NCI-H1048 (cell line): ENCODE measurements around the gene FHL1.
"Not testable (repeated sequence)": the region's sequence is repeated elsewhere in the genome, so short reads cannot be mapped to it uniquely, and the experiment has no call there.

Experiments
- DNase-seq: peaks from one replicate; lab custom pipeline; 2025; lab: John Stamatoyannopoulos, UW

FHL1 gene

DNA sequence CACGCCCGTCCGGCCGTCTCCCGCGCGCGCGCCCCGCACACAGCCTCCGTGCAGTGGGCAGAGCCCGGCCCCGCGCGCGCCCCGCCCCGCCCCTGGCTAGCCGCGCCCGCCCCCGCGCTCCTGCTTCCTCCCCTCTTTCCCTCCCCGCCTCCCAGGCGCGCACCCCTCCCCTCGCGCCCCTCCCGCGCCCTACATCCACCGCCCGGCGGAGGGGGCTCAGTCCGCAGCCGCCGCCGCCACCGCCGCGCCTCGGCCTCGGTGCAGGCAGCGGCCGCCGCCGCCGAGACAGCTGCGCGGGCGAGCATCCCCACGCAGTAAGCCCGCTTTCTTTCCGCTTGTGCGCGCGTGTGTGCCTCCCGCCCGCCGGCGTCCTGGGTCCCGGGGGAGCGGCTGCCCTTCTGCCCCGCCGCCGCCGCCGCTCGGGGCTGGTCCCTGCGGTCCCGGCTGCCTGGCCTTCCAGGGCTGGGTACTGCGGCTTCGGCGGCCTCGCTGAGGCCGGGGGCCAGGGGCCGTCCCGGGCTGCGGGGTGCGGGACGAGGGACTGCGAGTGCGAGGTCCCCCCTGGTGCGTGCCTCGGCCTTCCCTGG lies at the start of gene FHL1:
Gene FHL1, plus strand, starts transcription at position 219 of the 587 bp plus-strand sequence.
- DNase-seq: peak; percentile 11

DNA sequence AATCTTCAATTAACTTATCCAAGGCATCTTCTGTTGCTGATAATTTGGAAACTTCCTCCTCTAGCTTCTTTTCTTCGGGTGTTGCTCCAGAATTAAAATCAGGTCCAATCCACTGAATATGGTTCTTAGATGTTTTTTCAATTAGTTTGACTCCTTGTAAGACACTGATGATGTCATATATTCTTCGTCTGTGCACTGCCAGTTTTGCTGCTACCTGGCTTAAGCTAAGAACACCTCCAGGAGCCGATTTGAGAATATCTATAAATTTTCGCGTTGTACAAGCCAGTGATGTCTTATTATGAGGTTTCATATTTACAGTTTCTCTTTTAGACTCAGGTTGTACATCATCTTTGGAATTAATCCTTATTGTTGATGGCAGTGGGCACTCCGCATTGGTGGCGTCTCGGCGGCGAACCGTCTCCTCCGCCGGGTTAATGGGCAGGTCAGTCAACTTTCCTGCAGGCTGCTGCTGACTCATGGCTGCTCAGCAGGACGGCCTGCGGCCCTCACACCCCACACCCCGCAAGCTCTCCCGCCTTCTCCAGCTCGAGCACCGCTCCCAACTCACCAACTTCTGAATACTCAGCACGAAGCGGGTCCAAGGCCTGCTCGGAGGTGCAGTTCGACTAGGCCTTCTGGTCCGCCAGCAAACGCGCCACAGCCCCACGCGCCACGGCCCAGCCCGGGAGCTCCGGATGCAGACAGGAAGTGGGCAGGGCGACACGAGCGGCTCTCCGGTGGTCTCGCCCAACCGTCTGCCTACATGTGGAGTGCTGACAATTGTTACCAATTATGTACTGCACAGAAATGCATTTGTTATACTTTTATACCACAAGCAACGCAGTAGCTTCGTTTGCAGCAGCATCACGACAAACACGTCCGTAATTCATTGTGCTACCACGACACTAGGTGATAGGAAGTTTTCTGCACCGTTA lies 49.2 kb upstream of the FHL1 start:
- DNase-seq: no peak

DNA sequence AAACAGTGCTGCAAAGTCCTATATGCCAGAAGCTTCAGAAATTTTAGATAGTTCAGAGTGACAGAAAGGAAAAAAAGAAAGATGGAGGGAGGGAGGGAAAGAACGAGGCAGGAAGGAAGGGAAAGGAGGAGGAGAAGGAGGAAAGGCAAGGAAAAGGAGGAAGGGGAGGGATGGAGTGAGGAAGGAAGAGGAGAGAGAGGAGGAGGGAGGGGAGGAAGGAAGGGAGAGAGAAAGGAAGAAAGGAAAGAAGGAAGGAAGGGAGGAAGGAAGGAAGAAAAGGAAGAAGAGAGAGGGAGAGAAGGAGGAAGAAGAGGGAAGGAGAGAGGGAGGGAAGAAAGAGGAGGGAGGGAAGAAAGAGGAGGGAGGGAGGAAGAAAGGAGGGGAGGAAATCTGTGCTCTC lies 42.4 kb upstream of the FHL1 start:
- no peak for DNase-seq

DNA sequence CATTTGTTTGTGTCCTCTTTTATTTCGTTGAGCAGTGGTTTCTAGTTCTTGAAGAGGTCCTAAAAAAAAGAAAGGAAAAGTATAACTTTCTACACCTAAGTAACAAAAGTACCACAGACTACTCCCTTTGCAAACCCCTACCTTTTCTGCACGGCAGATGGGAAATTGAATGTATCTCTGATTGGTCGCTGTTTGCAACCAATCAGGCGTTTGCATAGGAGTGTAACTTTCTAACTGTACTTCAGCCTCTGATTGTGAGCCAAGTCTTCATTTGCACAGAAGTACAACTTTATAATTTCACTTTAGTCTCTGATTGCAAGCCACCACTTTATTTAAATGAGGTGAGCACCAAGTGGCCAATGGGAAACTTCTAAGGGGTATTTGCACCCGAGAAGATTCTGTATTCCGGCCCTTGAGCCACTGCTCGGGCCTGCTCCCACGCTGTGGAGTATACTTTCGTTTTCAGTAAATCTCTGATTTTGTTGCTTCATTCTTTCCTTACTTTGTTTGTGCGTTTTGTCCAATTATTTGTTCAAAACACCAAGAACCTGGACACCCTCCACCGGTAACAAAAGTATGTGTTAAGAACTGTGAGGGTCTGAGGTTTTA lies 40.3 kb upstream of the FHL1 start:
- DNase-seq: no peak

DNA sequence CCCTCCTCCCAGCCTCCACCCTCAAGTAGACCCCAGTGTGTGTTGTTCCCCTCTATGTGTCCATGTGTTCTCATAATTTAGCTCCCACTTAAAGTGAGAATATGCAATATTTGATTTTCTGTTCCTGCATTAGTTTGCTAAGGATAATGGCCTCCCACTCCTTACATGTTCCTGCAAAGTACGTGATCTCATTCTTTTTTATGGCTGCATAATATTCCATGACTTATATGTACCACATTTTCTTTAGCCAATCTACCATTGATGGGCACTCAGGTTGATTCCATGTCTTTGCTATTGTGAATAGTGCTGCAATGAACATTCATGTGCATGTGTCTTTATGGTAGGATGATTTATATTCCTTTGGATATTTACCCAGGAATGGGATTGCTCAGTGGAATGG lies 38.4 kb upstream of the FHL1 start:
- DNase-seq: not testable (repeated sequence)

DNA sequence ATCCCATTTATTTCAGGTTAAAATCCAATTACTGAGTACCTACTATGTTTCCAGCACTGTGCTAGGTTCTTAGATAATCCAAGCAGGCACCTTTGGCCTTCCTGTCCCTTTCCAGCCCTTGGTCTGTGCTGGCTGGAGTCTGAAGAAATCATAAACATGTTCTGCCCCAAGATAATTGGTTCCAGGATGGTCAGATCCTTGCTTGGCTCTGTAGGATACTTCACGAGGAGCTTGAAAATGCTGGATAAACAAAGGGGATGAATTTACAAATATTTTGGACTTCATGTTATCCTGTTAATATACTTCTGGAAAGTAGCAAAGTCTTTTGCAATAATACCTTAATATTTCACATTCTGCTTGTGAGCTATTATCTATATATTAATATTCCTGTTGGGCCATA lies 35.0 kb upstream of the FHL1 start:
- no peak for DNase-seq

DNA sequence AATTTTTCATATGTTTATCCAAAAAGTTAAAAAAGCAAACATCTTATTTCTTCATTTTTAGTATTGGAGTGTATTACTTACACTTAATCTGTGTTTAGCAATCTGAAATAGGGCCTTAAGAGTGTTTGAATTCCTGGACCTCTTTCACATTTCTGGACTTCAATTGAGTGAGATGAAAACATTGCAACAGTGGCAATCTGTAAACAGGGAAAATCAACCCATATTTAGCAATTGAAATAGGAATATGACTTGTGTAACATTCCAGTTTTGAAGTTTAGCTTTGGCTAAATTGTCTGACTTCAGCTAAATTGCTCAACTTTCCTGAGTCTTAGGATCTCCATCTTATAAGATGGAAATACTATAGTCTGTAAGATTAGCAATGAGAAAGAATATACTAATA lies 34.6 kb upstream of the FHL1 start:
- DNase-seq: no peak

DNA sequence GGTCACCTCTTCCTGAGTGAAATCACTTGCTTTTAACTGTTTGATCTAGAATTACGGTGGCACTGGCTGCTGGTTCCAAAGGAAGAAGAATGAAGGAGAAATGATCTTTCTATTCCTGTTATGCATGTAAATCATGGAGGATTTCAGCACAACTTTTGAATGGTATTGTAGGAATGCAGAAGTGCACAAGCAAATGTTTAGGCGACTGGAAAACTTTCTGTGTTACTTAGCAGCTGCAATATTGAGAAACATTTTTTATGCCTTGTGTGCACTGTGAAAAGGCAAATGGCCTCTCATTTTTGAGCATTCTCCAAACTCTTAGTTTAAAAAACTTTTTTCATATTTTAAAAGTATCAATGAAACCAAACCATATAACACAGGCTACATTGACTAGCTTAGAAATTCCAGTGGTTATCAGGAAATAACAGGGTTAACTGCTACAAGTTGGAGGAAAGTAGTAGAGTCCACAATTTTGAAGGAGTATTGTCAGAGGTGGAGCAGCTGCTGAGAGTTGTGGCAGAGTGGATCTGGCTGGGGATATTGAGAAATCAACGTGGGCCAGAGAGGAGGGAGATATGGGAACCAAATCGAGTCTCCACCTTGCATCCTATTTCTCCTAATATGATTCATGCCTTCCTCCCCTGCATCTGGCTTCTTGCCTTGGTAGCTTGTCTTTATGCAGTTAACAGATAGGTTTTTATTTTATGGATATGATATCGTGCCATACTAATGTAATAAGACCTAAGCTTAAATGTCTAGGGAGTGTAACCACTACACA lies 32.0 kb upstream of the FHL1 start:
- DNase-seq: no peak

DNA sequence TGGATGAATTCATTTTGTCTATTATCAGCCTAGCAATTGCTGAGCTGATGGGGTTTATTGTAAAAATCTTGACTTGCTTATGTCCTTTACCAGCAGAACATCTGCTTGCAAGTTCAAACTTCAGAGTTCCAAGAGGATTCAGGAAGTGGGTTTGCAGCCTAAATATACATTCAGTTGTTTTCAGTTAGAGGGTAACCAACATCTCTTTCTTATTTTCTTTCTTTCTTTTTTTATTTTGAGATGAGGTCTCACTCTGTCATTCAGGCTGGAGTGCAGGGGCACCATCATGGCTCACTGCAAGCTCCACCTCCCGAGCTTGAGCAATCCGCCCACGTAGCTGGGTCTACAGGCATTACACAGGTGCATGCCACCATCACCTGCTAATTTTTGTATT lies 31.4 kb upstream of the FHL1 start:
- DNase-seq: no peak

DNA sequence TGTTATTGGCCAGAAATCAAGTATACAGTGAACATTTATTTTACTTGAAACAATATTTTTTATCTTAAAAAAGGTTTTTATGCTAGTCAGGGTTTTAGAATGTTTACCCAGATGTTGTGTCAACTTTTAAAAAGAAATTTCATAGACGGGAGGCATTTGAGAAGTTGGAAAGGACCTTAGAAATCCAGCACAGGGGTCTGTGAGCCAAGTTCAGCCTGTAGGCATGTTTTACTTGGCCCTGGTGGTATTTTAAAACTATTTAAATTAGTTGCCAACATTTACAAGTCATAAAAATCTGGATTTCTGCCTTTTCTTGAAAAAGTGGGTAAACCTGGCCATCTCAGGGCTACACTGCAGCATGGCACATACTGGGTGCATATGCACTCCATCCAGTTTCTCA lies 25.5 kb upstream of the FHL1 start:
- DNase-seq: no peak

DNA sequence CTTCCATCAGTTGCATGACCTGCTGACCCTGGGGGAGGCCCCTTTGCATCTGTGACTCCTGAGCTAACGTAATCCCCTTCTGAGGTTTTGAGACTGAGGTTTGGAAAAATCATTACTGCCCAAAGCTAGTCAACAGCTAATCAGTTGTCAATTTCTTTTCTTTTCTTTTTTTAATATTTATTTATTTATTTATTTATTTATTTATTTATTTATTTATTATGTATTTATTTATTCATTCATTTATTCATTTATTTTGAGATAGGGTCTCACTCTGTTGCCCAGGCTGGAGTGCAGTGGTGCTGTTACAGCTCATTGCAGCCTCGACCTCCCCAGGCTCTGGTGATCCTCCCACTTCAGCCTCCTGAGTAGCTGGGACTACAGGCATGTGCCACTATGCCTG lies 25.1 kb upstream of the FHL1 start:
- no peak for DNase-seq

DNA sequence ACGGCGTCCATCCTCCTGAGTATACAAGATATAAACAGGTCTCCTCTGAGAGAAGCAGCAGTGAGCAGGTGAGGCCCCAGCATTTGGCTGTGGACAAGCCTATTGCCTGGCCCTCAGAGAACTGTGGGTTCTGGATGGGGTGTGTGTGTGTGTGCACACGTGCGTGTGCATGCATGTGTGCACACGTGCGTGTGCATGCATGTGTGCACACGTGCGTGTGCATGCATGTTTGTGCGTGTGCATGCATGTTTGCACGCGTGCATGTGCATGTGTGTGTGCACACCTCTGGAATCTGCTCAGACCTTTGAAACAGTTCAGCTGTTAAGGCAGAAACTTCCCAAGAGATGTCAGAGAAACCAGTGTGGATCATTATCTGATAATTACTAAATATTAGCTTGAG lies 22.2 kb upstream of the FHL1 start:
- no peak for DNase-seq

DNA sequence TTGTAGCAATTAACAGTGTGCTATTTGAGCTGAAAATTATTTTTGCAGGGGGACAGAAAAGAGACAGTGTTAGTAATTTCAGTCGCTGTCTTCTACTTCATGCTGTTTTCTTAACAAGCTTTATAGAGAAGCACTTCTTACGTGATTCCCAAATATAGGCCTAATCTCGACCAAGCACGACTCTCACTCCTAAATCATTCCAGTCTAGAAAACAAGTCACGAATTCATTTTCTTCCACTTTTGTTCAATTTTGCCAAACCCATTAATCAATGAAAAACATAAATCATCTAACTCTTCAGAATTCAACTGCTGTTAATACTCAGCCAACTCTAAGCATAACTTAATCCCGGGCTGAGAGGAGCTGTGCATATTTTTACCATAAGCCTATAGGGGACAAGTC lies 21.0 kb upstream of the FHL1 start:
- no peak for DNase-seq

DNA sequence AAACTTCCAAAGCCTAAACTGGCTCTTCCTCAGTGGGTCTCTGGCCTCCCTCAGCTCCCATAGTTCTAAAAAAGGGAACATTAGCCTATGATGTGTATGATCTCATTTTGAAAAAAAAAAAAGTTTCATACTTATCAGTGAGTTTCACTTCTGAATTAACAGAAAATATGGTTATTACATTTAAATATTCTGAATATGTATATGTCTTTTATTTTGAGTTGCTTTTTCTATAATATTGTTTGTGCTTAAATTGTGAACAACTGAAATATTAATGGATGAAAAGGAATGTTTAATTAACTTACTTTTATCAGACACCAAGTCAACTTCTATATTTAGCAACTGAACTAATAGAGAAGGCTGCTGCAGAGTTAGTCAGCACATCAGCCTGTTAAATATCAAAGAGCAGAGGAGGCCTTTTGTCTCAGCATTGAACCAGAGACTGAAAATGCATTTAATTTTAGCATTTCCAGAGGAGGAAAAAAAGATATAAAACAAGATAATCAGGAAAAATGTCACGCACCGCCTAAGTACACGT lies 20.4 kb upstream of the FHL1 start:
- DNase-seq: no peak

DNA sequence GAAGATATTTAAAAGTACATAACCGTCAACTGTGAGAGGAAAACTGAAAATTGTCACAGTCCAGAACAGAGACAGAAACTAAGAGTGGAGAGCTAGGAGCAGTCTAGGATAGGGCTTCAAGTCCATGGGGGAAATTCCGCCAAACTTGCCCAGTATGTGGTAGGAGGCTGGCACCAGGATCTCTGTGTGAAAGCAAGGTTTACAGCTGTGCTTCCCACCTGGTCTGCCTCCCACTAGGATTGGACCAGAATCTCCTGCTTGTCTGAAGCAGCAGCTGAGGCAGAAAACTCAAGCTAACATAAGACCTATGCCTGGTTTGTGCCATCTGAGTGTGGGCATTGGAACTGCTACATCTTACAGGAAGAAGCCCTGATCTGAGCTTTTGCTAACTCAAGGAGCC lies 18.6 kb upstream of the FHL1 start:
- DNase-seq: no peak

DNA sequence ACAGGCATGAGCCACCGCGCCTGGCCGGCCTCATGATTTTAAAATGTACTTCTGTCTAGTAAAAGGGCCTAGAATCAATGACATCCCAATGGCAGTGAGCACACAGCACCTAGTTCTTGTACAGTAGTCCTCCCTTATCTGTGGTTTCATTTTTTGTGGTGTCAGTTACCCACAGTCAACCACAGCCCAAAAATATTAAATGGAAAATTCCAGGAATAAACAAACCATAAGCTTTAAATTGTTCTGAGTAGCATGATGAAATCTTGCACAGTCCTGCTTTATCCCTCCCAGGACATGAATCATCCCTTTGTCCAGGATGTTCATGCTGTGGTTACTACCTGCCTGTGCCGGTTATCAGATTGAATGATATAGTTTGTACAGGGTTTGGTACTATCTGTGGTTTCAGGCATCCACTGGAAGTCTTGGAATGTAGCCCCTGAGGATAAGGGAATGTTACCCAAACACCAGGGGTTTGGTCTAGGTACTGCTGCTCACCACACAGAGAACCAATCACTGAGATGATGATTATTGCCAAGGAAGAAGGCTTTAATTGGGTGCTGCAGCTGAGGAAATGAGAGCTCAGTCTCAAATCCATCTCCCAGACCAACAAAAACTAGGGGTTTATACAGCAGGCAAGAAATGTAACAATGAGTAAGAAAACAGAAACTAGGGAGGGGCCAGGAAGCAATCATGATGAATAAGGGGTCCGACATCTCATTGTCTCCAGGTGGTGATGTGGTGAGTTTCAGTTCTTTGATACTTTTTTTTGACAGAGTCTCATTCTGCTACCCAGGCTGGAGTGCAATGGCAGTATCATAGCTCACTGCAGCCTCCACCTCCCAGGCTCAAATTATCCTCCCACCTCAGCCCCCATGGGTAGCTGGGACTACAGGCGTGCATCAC lies 16.2 kb upstream of the FHL1 start:
- no peak for DNase-seq

DNA sequence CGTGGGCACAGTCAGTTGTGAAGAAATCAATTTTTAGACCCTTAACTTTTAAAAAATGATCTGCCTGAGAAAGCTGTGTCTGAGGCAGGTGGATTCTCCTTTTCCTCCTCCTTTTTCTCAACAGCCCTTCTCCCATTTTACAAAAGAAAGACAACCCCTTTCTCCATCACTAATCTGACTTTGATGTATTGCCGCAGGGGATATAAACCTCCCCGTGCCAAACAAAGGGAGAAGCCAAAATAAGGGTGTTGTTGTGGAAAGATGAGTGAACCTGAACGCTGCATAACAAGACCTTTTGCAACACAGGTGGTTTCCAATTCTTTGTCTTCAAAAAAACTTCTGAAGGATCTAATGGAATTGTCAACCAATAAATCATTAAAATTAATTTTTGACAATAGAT lies 8.4 kb upstream of the FHL1 start:
- no peak for DNase-seq

DNA sequence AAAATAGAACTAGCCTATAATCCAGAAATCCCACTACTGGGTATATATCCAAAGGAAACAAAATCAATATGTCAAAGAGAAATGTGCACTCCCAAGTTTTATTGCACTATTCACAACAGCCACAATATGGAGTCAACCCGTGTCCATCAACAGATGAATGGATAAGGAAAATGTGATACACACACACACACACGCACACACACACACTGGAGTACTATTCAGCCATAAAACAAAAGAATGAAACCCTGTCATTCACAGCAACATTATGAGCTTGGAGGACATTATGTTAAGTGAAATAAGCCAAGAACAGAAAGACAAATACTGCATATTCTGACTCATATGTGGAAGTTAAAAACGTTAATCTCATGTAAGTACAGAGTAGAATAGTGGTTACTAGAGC lies 5.8 kb upstream of the FHL1 start:
- DNase-seq: no peak

DNA sequence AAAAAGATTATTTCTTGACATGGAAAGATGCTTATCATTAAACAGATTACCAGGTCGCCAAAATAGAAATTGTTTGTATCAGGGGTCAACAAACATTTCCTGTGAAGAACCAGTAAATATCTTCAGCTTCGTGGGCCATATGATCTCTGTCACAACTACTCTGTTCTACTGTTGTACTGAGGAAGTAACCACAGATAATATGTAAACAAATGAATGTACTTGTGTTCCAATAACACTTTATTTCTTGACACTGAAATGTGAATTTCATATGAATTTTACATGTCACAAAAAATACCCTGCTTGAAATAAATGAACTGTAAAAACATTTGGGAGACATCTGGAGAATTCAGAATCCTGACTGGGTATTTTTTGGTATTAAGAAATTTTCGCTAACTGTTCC lies 4.7 kb upstream of the FHL1 start:
- no peak for DNase-seq

DNA sequence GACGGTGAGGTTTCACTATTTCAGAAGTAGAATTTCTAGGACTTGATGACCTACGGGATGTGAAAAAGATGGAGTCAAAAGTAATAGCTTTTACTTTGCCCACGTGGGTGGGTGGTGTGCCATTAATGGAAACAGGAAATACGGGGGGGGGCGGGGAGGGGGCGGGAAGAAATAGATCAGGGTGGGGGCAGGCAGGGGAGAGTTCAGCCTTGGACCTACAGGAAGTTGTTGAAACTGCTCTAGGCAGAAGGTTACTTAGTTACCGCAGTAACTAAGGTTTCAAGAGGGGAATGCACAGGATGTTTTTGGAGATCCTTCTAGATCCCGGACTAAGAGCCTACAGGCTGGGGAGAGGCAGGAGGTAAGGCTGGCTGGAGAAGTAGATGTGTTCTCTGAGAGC lies 3.6 kb upstream of the FHL1 start:
- no peak for DNase-seq

DNA sequence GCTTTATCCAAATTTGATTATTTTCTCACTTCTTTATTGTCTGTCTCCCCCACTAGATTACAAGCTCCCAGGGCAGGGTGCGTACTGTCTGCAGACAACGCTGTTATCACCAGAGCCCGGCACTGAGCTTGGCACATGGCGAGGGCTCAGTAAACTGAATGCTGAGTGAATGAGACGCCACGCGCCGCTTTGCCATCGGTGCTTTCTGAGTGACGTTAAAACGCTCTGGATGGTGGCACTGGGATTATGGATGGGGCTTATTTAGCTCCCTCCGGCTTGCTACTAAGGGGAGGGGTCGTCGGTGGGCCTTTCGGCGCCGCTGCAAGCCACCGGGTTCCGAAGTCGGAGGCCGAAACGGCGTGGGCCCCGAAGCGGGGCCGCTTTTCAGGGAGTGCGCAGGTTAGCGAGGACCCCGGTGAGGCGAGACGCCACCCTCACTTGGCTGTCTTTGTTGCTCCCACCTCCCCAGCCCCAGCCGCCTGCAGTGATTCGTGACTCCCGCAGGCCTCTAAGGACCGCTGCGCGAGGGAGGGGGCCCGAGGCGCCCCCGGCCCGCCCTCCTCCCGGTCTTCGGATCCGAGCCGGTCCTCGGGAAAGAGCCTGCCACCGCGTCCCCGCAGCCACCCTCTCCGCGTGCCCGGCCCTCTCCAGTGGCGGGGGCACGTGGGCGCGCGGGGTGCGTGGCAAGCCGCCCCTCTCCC lies 569 bp upstream of the FHL1 start:
- DNase-seq: no peak
